Measurements from ENCODE around the gene SH3RF1. TPM values are rescaled to one million over a fixed set of nuclear protein-coding genes. Genes with fewer than 3 reads are reported as not detected.

SH3RF1 gene
- total and polyA plus RNA-seq, 10 of the 15 experiments (the other 5 are each of a cell fraction or from before 2014, with no cell fraction given) = 4.5 to 22.5 (median 10.4) TPM

DNA sequence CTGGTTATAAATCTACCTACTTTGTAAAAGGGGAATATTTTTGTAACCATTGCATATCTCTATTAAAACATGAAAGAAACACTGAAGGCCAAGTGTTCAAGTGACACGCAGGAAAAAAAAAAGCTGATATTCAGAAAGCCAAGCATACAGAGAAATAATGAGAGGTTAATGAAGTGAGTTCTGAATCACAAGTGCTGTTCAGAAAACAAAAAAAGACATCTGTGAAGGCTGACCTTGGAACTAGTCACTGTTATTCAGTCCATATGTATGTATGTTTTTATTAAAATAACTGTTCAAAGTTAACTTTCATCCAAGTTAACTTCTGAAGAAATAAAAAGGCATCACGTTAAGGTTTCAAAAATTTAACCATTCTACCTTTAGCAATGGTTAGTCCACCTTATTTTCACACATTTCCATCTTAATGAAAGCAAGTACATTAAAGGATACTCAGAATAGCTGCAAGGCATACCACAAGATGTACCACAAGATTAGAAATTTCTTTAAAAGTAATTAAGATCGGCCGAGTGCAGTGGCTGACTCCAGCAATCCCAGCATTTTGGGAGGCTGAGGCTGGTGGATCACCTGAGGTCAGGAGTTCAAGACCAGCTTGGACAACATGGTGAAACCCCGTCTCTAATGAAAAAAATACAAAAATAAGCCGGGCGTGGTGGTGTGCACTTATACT lies 31.4 kb downstream of the SH3RF1 start:
- ATAC-seq = no peak
- H2AFZ ChIP-seq (ENCODE audit: control insufficient read depth, low read depth, low read length) = no peak overlapping the region
- TF ChIP-seq ZNF274 (IDR thresholded peaks at IDR 0.05; ENCODE audit: insufficient read depth, insufficient read length) (no peak), CHD1 (IDR thresholded peaks at IDR 0.05; ENCODE audit: low read depth, low read length) (no peak)
- H4K20me1 ChIP-seq (ENCODE audit: control insufficient read depth, insufficient read depth) = no peaks in the 10 kb centered on the region
- no TSS peak for BruUV-seq (replicated peaks)
- peaks cover 2% of the 10 kb centered on the region; the same call in 2 of the 3 replicates for H3K9me3 ChIP-seq (replicated peaks; ENCODE audit: control insufficient read depth, insufficient read depth, low read length)
- H3K27ac ChIP-seq (ENCODE audit: control insufficient read depth, insufficient read depth) = no peak overlapping the region
- no peaks in the 10 kb centered on the region; a peak in 2 of 4 replicates for H3K36me3 ChIP-seq (ENCODE audit: control insufficient read depth in 2 of 2, insufficient read depth in 2 of 2, low read length in 1 of 2)
- H3K4me3 ChIP-seq = no peak overlapping the region
- peaks cover 28% of the 10 kb centered on the region for H3K79me2 ChIP-seq (ENCODE audit: control insufficient read depth, insufficient read depth, low read length)
- no peak for DNase-seq (ENCODE audit: low read depth, low spot score)
- ChIA-PET SMC1A (ENCODE audit: uncharacterized antibody, unreplicated experiment) (interaction anchor here (0.7 to 4.4 kb wide), 8 partner anchors 10 to 51 kb away, joined by 3 to 29 read pairs (median 4); no protein-coding TSS in a partner anchor), RAD21 (ENCODE audit: unreplicated experiment) (no interaction called here), CTCF (interaction anchor here (2.1 to 3.6 kb wide), 2 partner anchors 15 to 31 kb away, joined by 5 to 14 read pairs; partner anchors contain the start of gene SH3RF1), POLR2A (interaction anchor here (1.0 to 2.3 kb wide), 4 partner anchors 8 to 35 kb away, joined by 3 to 5 read pairs (median 3); no protein-coding TSS in a partner anchor)
- H3K4me2 ChIP-seq (ENCODE audit: control insufficient read depth, insufficient read depth) = no peak overlapping the region
- FAIRE-seq = no peak
- in situ Hi-C loops (cut with MboI) = no loop called here
- no peak overlapping the region for H3K9ac ChIP-seq (ENCODE audit: control insufficient read depth, insufficient read depth, low read length)
- H3K27me3 ChIP-seq (replicated peaks in 1 of 2; ENCODE audit: control insufficient read depth in 2 of 2, insufficient read depth in 2 of 2, low read length in 1 of 2) = no peaks in the 10 kb centered on the region
- no peaks in the 10 kb centered on the region for H3K4me1 ChIP-seq (ENCODE audit: control insufficient read depth, insufficient read depth, low read length)
- WGBS (ENCODE audit: insufficient coverage, insufficient replicate concordance, low lambda C conversion rate, missing lambda C conversion rate) = 83% methylated on average over 7 of the region's 7 CpGs
- intact Hi-C loops (cut with micrococcal nuclease; ENCODE audit: unreplicated experiment) = no loop called here

DNA sequence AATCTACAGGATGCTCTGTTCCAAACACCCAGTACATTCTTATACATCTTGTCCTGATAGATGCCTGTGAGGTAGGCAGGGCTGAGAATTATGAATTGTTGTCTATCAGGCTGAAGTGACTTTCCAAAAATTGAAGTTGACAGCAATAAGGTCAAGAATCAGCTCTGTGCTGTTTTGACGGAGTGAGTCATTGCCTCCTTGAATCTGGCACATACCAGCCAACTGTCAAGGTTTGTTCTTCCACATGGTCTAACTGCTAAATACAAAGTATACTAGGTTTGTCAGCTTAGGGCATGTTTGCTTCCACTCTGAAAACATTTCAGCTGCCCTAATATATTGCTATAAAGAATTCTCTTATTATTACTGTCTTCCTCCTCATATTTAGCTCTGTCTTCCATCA lies 32.3 kb downstream of the SH3RF1 start:
- DNase-seq (ENCODE audit: low read depth, low spot score) (no peak), FAIRE-seq (no peak), ATAC-seq (no peak)
- ChIA-PET RAD21 (ENCODE audit: unreplicated experiment) (interaction anchor here (0.7 kb wide), 1 partner anchor 48 kb away, joined by 3 read pairs; no protein-coding TSS in a partner anchor), SMC1A (ENCODE audit: uncharacterized antibody, unreplicated experiment) (interaction anchor here (0.8 to 4.4 kb wide), 10 partner anchors 11 to 121 kb away, joined by 3 to 29 read pairs (median 4); no protein-coding TSS in a partner anchor), CTCF (interaction anchor here (1.3 to 3.6 kb wide), 5 partner anchors 8 to 32 kb away, joined by 5 to 14 read pairs (median 6); partner anchors contain the start of gene SH3RF1), POLR2A (interaction anchor here (0.7 to 2.3 kb wide), 5 partner anchors 9 to 27 kb away, joined by 3 to 5 read pairs (median 3); no protein-coding TSS in a partner anchor)
- Histone ChIP-seq H2AFZ (ENCODE audit: control insufficient read depth, low read depth, low read length) (no peak overlapping the region), H3K4me2 (ENCODE audit: control insufficient read depth, insufficient read depth) (no peak overlapping the region), H3K27ac (ENCODE audit: control insufficient read depth, insufficient read depth) (no peak overlapping the region), H3K4me3 (no peak overlapping the region), H3K4me1 (ENCODE audit: control insufficient read depth, insufficient read depth, low read length) (no peaks in the 10 kb centered on the region), H3K27me3 (replicated peaks in 1 of 2; ENCODE audit: control insufficient read depth in 2 of 2, insufficient read depth in 2 of 2, low read length in 1 of 2) (no peaks in the 10 kb centered on the region), H3K9me3 (replicated peaks; ENCODE audit: control insufficient read depth, insufficient read depth, low read length) (peaks cover 2% of the 10 kb centered on the region; the same call in 2 of the 3 replicates), H3K9ac (ENCODE audit: control insufficient read depth, insufficient read depth, low read length) (no peak overlapping the region), H3K36me3 (ENCODE audit: control insufficient read depth in 2 of 2, insufficient read depth in 2 of 2, low read length in 1 of 2) (no peaks in the 10 kb centered on the region; a peak in 2 of 4 replicates), H4K20me1 (ENCODE audit: control insufficient read depth, insufficient read depth) (no peaks in the 10 kb centered on the region), H3K79me2 (ENCODE audit: control insufficient read depth, insufficient read depth, low read length) (peaks cover 22% of the 10 kb centered on the region)
- intact Hi-C loops (cut with micrococcal nuclease; ENCODE audit: unreplicated experiment) (no loop called here), in situ Hi-C loops (cut with MboI) (no loop called here)
- BruUV-seq (replicated peaks) = no TSS peak
- WGBS (ENCODE audit: insufficient coverage, insufficient replicate concordance, low lambda C conversion rate, missing lambda C conversion rate) = 100% methylated on average over 1 of the region's 1 CpG
- TF ChIP-seq MTA2 (IDR thresholded peaks at IDR 0.05; ENCODE audit: low read depth) (no peak), KAT2A (conservative IDR thresholded peaks at IDR 0.05; ENCODE audit: control insufficient read depth, low read depth, low read length) (no peak), TARDBP (IDR thresholded peaks at IDR 0.05; ENCODE audit: borderline replicate concordance) (no peak), BHLHE40 (IDR thresholded peaks at IDR 0.05; ENCODE audit: borderline replicate concordance in 1 of 2, low read depth in 2 of 2, low read length in 1 of 2) (no peak), SMARCA5 (IDR thresholded peaks at IDR 0.05) (no peak), CBX3 (IDR thresholded peaks at IDR 0.05; ENCODE audit: borderline replicate concordance, low read depth) (no peak), RAD21 (IDR thresholded peaks at IDR 0.05; ENCODE audit: insufficient read depth, low read depth, low read length) (no peak), SMAD5 (IDR thresholded peaks at IDR 0.05; ENCODE audit: low read depth) (no peak), ZNF24 (IDR thresholded peaks at IDR 0.05) (no peak), PAX5 (IDR thresholded peaks at IDR 0.05; ENCODE audit: borderline replicate concordance, low read depth, low read length) (no peak)
- TF ChIP-seq, protein P1, sequence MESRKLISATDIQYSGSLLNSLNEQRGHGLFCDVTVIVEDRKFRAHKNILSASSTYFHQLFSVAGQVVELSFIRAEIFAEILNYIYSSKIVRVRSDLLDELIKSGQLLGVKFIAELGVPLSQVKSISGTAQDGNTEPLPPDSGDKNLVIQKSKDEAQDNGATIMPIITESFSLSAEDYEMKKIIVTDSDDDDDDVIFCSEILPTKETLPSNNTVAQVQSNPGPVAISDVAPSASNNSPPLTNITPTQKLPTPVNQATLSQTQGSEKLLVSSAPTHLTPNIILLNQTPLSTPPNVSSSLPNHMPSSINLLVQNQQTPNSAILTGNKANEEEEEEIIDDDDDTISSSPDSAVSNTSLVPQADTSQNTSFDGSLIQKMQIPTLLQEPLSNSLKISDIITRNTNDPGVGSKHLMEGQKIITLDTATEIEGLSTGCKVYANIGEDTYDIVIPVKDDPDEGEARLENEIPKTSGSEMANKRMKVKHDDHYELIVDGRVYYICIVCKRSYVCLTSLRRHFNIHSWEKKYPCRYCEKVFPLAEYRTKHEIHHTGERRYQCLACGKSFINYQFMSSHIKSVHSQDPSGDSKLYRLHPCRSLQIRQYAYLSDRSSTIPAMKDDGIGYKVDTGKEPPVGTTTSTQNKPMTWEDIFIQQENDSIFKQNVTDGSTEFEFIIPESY (IDR thresholded peaks at IDR 0.05) = no peak
- TF ChIP-seq, protein P2, sequence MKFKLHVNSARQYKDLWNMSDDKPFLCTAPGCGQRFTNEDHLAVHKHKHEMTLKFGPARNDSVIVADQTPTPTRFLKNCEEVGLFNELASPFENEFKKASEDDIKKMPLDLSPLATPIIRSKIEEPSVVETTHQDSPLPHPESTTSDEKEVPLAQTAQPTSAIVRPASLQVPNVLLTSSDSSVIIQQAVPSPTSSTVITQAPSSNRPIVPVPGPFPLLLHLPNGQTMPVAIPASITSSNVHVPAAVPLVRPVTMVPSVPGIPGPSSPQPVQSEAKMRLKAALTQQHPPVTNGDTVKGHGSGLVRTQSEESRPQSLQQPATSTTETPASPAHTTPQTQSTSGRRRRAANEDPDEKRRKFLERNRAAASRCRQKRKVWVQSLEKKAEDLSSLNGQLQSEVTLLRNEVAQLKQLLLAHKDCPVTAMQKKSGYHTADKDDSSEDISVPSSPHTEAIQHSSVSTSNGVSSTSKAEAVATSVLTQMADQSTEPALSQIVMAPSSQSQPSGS (IDR thresholded peaks at IDR 0.05; ENCODE audit: low read length) = no peak

Measured in GM12878 (cell line).